ENCODE data around the gene FRRS1. TPM values are rescaled to one million over a fixed set of nuclear protein-coding genes. Genes with fewer than 3 reads are reported as not detected.

FRRS1 gene
- total and polyA plus RNA-seq, 5 donors from 2014 or later, result 0.13 to 1.1 (median 0.39) TPM; not detected in 2

DNA sequence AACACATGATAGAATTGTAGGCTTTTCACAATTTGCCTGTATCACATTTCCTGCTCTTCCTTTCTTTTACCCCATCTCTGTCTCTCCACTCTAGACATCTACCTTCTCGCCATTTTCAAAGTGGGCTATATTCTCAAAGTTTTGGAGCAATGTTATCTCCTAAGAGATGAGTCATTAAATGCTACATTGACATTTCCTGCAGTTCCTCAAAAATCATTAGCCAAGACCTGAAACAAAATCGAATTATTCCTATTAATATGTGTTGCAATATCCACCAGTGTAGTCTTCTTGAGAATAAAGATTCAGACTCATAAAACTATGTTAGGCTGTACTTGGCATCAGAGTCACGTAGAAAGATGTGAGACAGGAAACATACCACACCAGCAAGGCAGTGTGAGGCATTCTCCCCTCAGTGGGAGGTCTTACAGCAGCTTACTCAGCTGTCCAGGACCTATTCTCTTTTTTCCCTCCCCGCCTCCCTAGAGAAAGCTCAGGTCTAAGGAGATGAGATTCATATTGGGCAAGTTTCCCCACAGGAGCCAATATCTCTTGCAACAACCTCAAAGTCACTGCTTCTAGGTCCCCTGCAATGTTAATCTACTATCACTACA lies 38.8 kb downstream of the FRRS1 start:
- H3K36me3 ChIP-seq (ENCODE audit: control insufficient read depth, insufficient read depth, low read length), result no peaks in the 10 kb centered on the region
- no peaks in the 10 kb centered on the region for H3K4me1 ChIP-seq (ENCODE audit: control insufficient read depth, insufficient read depth, low read length, poor library complexity, severe bottlenecking)
- no peaks in the 10 kb centered on the region for H3K27me3 ChIP-seq (ENCODE audit: control insufficient read depth, insufficient read depth, low read length)
- DNase-seq (no peak), ATAC-seq (ENCODE audit: low read depth in 2 of 2) (no peak)
- no peaks in the 10 kb centered on the region for H3K9me3 Mint-ChIP-seq
- H3K27ac ChIP-seq (ENCODE audit: insufficient read depth, low read length, poor library complexity, severe bottlenecking), result no peak overlapping the region
- no peaks in the 10 kb centered on the region for H3K36me3 Mint-ChIP-seq
- H3K27me3 Mint-ChIP-seq, result peaks cover 4% of the 10 kb centered on the region
- no peaks in the 10 kb centered on the region for H3K9me3 ChIP-seq (ENCODE audit: control insufficient read depth in 2 of 2, low read length in 2 of 2)
- no peaks in the 10 kb centered on the region for H3K4me1 Mint-ChIP-seq
- no peak overlapping the region for H3K4me3 ChIP-seq (ENCODE audit: low read depth, low read length)
- H3K4me3 Mint-ChIP-seq, result no peak overlapping the region
- H3K27ac Mint-ChIP-seq, result no peak overlapping the region

DNA sequence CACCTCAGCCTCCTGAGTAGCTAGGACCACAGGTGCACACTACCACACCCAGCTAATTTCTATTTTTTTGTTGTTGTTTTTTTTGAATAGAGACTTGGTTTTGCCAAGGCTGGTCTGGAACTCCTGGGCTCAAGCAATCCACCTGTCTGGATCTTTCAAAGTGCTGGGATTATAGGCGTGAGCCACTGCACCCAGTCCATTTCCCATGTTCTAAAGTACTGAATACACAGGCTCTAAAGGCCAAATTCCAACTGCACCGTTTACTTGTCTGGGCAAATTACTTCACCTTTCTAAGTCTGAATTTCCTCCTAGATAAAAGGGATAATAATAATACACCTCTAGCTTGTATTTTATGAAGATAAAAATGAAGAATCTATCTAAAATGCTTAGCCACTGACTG lies 39.6 kb downstream of the FRRS1 start:
- no peak overlapping the region for H3K27ac Mint-ChIP-seq
- H3K9me3 Mint-ChIP-seq, result no peaks in the 10 kb centered on the region
- H3K4me3 Mint-ChIP-seq, result no peak overlapping the region
- H3K4me3 ChIP-seq (ENCODE audit: low read depth, low read length), result no peak overlapping the region
- no peak overlapping the region for H3K27ac ChIP-seq (ENCODE audit: insufficient read depth, low read length, poor library complexity, severe bottlenecking)
- peaks cover 4% of the 10 kb centered on the region for H3K27me3 Mint-ChIP-seq
- no peaks in the 10 kb centered on the region for H3K4me1 Mint-ChIP-seq
- no peaks in the 10 kb centered on the region for H3K27me3 ChIP-seq (ENCODE audit: control insufficient read depth, insufficient read depth, low read length)
- no peak for ATAC-seq (ENCODE audit: low read depth in 2 of 2)
- no peaks in the 10 kb centered on the region for H3K4me1 ChIP-seq (ENCODE audit: control insufficient read depth, insufficient read depth, low read length, poor library complexity, severe bottlenecking)
- no peak for DNase-seq
- H3K36me3 ChIP-seq (ENCODE audit: control insufficient read depth, insufficient read depth, low read length), result no peaks in the 10 kb centered on the region
- H3K36me3 Mint-ChIP-seq, result no peaks in the 10 kb centered on the region
- H3K9me3 ChIP-seq (ENCODE audit: control insufficient read depth in 2 of 2, low read length in 2 of 2), result no peaks in the 10 kb centered on the region

DNA sequence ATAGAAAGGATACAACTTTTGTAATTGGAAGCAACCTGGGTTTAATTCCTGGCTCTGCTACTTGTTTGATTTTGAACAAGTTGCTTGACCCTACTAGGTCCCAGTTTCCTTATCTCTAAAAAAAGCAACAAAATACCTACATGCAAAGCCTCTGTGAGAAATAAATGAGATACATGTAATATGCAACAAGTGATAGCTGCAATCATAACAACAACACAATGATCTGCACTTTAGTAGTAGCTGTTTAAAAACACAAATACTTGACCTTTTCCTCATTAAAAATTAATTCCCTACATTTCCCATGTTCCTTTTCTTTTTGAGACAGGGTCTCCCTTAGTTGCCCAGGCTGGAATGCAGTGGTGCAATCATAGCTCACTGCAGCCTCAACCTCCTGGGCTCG lies 40.0 kb downstream of the FRRS1 start:
- no peaks in the 10 kb centered on the region for H3K36me3 ChIP-seq (ENCODE audit: control insufficient read depth, insufficient read depth, low read length)
- no peaks in the 10 kb centered on the region for H3K9me3 ChIP-seq (ENCODE audit: control insufficient read depth in 2 of 2, low read length in 2 of 2)
- Mint-ChIP-seq H3K4me1 (no peaks in the 10 kb centered on the region), H3K4me3 (no peak overlapping the region), H3K27ac (no peak overlapping the region), H3K9me3 (no peaks in the 10 kb centered on the region), H3K36me3 (no peaks in the 10 kb centered on the region), H3K27me3 (peaks cover 4% of the 10 kb centered on the region)
- no peak overlapping the region for H3K27ac ChIP-seq (ENCODE audit: insufficient read depth, low read length, poor library complexity, severe bottlenecking)
- H3K4me3 ChIP-seq (ENCODE audit: low read depth, low read length), result no peak overlapping the region
- no peaks in the 10 kb centered on the region for H3K27me3 ChIP-seq (ENCODE audit: control insufficient read depth, insufficient read depth, low read length)
- DNase-seq, result no peak
- H3K4me1 ChIP-seq (ENCODE audit: control insufficient read depth, insufficient read depth, low read length, poor library complexity, severe bottlenecking), result no peaks in the 10 kb centered on the region
- no peak for ATAC-seq (ENCODE audit: low read depth in 2 of 2)

DNA sequence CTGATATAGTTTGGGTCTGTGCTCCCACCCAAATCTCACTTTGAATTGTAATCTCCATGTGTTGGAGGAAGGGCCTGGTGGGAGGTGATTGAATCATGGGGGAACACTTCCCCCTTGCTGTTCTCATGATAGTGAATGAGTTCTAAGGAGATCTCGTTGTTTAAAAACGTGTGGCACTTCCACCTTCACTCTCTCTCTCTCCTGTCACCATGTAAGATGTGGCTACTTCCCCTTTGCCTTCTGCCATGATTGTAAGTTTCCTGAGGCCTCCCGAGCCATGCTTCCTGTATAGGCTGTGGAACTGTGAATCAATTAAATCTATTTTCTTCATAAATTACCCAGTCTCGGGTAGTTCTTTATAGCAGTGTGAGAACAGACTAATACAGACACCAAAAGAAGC lies 40.4 kb downstream of the FRRS1 start:
- Mint-ChIP-seq H3K4me3 (no peak overlapping the region), H3K27me3 (peaks cover 4% of the 10 kb centered on the region)

DNA sequence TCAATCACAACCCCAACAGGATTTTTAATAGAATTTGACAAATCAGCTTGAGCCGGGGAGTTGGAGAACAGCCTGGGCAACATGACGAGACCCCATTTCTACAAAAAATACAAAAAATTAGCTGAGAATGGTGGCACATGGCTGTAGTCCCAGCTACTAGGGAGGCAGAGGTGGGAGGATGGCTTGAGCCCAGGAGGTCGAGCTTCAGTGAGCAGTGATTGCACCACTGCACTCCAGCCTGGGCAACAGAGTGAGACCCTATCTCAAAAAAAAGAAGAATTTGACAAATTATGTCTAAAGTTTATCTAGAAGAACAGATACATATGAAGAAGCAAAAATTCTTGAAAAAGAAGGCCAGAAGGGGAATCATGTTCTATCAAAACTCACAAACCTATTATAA lies 43.2 kb downstream of the FRRS1 start:
- no peaks in the 10 kb centered on the region for H3K27me3 ChIP-seq (ENCODE audit: control insufficient read depth, insufficient read depth, low read length)
- H3K4me1 ChIP-seq (ENCODE audit: control insufficient read depth, insufficient read depth, low read length, poor library complexity, severe bottlenecking), result no peaks in the 10 kb centered on the region
- DNase-seq (no peak), ATAC-seq (ENCODE audit: low read depth in 2 of 2) (no peak)
- no peak overlapping the region for H3K27ac ChIP-seq (ENCODE audit: insufficient read depth, low read length, poor library complexity, severe bottlenecking)
- Mint-ChIP-seq H3K27me3 (peaks cover 4% of the 10 kb centered on the region), H3K36me3 (no peaks in the 10 kb centered on the region), H3K4me1 (no peaks in the 10 kb centered on the region), H3K9me3 (no peaks in the 10 kb centered on the region), H3K27ac (peak overlapping the region in 1 of 3 donors; percentile 35), H3K4me3 (no peak overlapping the region)
- H3K9me3 ChIP-seq (ENCODE audit: control insufficient read depth in 2 of 2, low read length in 2 of 2), result no peaks in the 10 kb centered on the region
- no peak overlapping the region for H3K4me3 ChIP-seq (ENCODE audit: low read depth, low read length)
- H3K36me3 ChIP-seq (ENCODE audit: control insufficient read depth, insufficient read depth, low read length), result no peaks in the 10 kb centered on the region

More for the DNA sequence above, 40.4 kb downstream of the FRRS1 start:
- no peaks in the 10 kb centered on the region for H3K9me3 ChIP-seq (ENCODE audit: control insufficient read depth in 2 of 2, low read length in 2 of 2)
- DNase-seq (no peak), ATAC-seq (ENCODE audit: low read depth in 2 of 2) (no peak)
- Mint-ChIP-seq H3K36me3 (no peaks in the 10 kb centered on the region), H3K27ac (no peak overlapping the region), H3K4me1 (no peaks in the 10 kb centered on the region), H3K9me3 (no peaks in the 10 kb centered on the region)
- no peak overlapping the region for H3K27ac ChIP-seq (ENCODE audit: insufficient read depth, low read length, poor library complexity, severe bottlenecking)
- no peaks in the 10 kb centered on the region for H3K27me3 ChIP-seq (ENCODE audit: control insufficient read depth, insufficient read depth, low read length)
- H3K4me1 ChIP-seq (ENCODE audit: control insufficient read depth, insufficient read depth, low read length, poor library complexity, severe bottlenecking), result no peaks in the 10 kb centered on the region
- H3K4me3 ChIP-seq (ENCODE audit: low read depth, low read length), result no peak overlapping the region
- no peaks in the 10 kb centered on the region for H3K36me3 ChIP-seq (ENCODE audit: control insufficient read depth, insufficient read depth, low read length)

DNA sequence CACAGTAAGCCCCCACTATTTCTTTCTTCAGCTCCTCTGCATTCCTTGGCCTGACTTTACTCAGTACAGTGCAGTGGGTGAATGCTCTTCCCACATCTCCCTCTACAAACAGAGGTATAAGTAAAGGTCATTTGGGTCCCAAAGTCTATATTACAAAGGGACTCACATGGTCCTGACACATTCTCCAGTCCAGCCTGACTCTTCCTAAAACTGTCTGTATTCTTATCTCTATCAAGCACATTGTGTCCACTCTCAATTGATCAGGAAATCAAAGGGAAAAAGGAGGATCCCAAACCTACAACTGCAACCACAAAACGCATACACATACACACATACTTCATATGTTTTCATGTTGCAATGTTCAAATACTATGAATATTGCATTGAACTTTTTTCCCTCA lies 49.4 kb downstream of the FRRS1 start:
- H3K36me3 Mint-ChIP-seq, result peaks cover 14% of the 10 kb centered on the region
- no peak for ATAC-seq (ENCODE audit: low read depth in 2 of 2)
- H3K4me3 ChIP-seq (ENCODE audit: low read depth, low read length), result no peak overlapping the region

DNA sequence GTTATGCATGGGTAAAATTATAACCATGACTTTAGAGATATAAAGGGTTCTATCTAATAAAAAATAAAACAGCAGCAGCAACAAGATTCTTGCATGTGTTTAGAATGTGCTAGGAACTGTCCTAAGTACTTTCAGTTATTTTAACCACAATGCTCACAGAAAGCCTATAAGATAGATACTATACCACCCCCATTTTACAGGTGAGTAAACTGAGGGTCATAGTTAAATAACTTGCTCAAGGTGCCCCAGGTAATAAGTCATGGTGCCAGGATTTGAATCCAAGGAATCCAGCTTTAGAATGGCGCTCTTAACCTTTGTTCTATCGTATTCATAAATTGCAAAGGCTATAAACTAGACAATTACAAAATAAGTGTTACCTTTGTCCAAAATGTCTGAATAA lies 53.4 kb downstream of the FRRS1 start:
- DNase-seq (no peak), ATAC-seq (ENCODE audit: low read depth in 2 of 2) (no peak)
- Histone ChIP-seq H3K4me3 (ENCODE audit: low read depth, low read length) (no peak overlapping the region), H3K27ac (ENCODE audit: insufficient read depth, low read length, poor library complexity, severe bottlenecking) (no peak overlapping the region), H3K27me3 (ENCODE audit: control insufficient read depth, insufficient read depth, low read length) (peaks cover 2% of the 10 kb centered on the region), H3K4me1 (ENCODE audit: control insufficient read depth, insufficient read depth, low read length, poor library complexity, severe bottlenecking) (no peaks in the 10 kb centered on the region), H3K36me3 (ENCODE audit: control insufficient read depth, insufficient read depth, low read length) (no peaks in the 10 kb centered on the region), H3K9me3 (ENCODE audit: control insufficient read depth in 2 of 2, low read length in 2 of 2) (no peaks in the 10 kb centered on the region)
- Mint-ChIP-seq H3K27me3 (no peaks in the 10 kb centered on the region), H3K4me3 (no peak overlapping the region), H3K9me3 (no peaks in the 10 kb centered on the region), H3K4me1 (peaks cover 0 to 3% (median 0%) of the 10 kb centered on the region in 4 donors), H3K36me3 (peaks cover 14% of the 10 kb centered on the region), H3K27ac (no peak overlapping the region)

More for the DNA sequence above, 49.4 kb downstream of the FRRS1 start:
- Histone ChIP-seq H3K9me3 (ENCODE audit: control insufficient read depth in 2 of 2, low read length in 2 of 2) (no peaks in the 10 kb centered on the region), H3K27me3 (ENCODE audit: control insufficient read depth, insufficient read depth, low read length) (peaks cover 2% of the 10 kb centered on the region), H3K36me3 (ENCODE audit: control insufficient read depth, insufficient read depth, low read length) (no peaks in the 10 kb centered on the region), H3K27ac (ENCODE audit: insufficient read depth, low read length, poor library complexity, severe bottlenecking) (no peak overlapping the region), H3K4me1 (ENCODE audit: control insufficient read depth, insufficient read depth, low read length, poor library complexity, severe bottlenecking) (no peaks in the 10 kb centered on the region)
- Mint-ChIP-seq H3K27me3 (no peaks in the 10 kb centered on the region), H3K4me3 (no peak overlapping the region), H3K9me3 (no peaks in the 10 kb centered on the region), H3K4me1 (no peaks in the 10 kb centered on the region), H3K27ac (no peak overlapping the region)
- no peak for DNase-seq

DNA sequence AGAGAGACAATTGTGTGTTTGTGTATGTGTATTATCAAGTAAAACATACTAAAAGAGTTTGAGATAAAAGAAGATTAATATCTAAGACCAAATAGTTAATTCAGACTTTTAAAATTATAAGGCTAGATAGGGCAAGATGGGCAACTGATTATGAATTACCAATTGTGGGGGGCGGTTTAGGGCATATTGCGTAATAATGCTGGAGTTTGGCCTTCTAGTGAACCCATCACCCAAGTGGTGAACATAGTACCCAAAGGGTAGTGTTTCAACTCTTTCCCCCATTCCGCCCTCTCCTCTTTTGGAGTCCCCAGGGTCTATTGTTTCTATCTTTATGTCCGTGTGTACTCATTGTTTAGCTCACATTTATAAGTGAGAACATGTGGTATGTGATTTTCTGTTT lies 55.4 kb downstream of the FRRS1 start:
- H3K27me3 ChIP-seq (ENCODE audit: control insufficient read depth, insufficient read depth, low read length), result peaks cover under 1% of the 10 kb centered on the region
- no peaks in the 10 kb centered on the region for H3K27me3 Mint-ChIP-seq
- no peaks in the 10 kb centered on the region for H3K4me1 ChIP-seq (ENCODE audit: control insufficient read depth, insufficient read depth, low read length, poor library complexity, severe bottlenecking)
- no peaks in the 10 kb centered on the region for H3K9me3 ChIP-seq (ENCODE audit: control insufficient read depth in 2 of 2, low read length in 2 of 2)
- no peak overlapping the region for H3K4me3 ChIP-seq (ENCODE audit: low read depth, low read length)
- no peak overlapping the region for H3K27ac Mint-ChIP-seq
- H3K36me3 ChIP-seq (ENCODE audit: control insufficient read depth, insufficient read depth, low read length), result no peaks in the 10 kb centered on the region
- no peaks in the 10 kb centered on the region for H3K9me3 Mint-ChIP-seq
- no peak overlapping the region for H3K4me3 Mint-ChIP-seq
- ATAC-seq (ENCODE audit: low read depth in 2 of 2) (no peak), DNase-seq (no peak)
- H3K27ac ChIP-seq (ENCODE audit: insufficient read depth, low read length, poor library complexity, severe bottlenecking), result no peak overlapping the region
- peaks cover 0 to 3% (median 0%) of the 10 kb centered on the region in 4 donors for H3K4me1 Mint-ChIP-seq
- H3K36me3 Mint-ChIP-seq, result peaks cover 11% of the 10 kb centered on the region

All from CD4-positive, CD25-positive, alpha-beta regulatory T cell (primary cell).